ENCODE results near the gene ABCE1.
"Not testable (repeated sequence)": the region's sequence is repeated elsewhere in the genome, so short reads cannot be mapped to it uniquely, and the experiment has no call there.

Gene ABCE1

DNA sequence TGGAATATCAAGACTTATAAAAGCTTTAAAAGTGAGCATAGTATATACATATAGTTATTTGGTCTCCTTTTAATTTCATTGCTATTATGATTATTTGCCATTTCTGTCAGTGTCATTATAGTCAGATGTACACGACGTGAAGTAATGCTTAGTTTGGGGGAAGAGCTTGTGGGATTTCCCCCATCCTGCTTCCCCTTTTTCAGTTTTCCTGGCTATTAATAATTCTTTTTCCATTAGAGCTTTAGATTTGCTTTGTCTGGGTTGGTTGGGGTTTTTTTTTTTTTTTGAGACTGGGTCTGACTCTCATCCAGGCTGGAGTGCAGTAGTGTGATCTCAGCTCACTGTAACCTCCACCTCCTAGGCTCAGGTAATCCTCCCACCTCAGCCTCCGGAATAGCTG, 5.4 kb downstream of the ABCE1 start:
- no peak for DNase-seq

GRCh38 chr4:145107126-145107525, 9.0 kb downstream of the ABCE1 start:
- DNase-seq, result no peak

DNA sequence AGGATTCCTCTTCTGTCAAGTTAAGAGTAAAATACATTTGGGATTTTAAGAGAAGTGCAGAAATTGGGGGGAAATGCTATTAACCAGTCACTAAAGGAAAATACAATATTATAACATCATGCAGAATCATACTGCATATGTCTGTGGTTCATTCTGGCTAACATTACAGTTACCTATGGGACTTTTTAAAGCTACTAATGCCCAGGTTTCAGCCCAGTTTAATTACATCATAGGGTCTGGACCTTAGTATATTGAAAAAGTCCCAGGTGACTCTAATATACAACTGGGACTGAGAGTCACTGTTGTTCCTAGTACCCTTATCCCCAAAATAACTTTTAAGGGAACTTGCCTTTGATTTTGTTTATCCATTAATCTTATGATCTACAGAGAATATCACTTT, 10.0 kb downstream of the ABCE1 start:
- DNase-seq, result no peak

GRCh38 chr4:145125396-145125795, 27.3 kb downstream of the ABCE1 start:
- no peak for DNase-seq

GRCh38 chr4:145130130-145130529, 32.0 kb downstream of the ABCE1 start:
- DNase-seq, result no peak

DNA sequence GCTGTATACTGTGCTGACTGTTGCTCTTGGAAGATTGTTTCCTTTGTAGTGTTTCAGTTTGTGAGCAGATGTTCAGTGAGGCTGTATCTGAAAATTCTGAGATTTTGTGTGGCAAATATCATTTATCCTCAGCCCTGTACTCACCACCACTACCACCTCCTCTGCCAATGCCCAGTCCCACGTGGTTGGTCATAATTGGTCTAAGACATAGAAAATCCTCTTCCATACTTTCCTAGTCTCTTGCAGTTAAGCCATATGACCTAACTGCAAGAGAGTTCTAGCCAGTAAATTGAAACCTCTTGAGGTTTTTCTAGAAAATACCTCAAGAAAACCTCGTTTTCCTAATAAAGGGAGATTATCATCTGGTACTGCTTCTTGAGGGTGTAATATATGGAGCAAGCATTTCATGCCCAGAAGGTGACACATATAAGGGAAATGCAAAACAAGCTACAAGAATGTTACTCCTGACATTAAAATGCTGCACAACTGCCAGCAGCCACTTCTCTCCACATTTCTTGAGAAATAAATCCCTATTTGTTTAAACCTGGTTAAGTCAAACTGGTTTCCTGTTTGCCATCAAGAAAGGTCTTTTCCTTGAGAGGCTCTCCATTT, 32.8 kb downstream of the ABCE1 start:
- no peak for DNase-seq

DNA sequence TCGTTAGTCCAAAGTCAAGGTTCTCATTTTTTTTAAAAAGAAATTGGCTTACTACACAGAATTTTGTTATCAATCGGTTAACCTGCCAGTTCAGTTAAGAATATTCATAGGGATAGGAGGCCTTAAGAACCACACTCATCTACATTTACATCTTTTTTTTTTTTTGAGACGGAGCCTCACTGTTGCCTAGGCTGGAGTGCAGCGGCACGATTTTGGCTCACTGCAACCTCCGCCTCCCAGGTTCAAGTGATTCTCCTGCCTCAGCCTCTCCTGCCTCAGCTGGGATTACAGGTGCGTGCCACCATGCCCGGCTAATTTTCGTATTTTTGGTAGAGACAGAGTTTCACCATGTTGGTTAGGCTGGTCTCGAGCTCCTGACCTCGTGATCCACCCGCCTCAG, 33.7 kb downstream of the ABCE1 start:
- DNase-seq, result no peak

DNA sequence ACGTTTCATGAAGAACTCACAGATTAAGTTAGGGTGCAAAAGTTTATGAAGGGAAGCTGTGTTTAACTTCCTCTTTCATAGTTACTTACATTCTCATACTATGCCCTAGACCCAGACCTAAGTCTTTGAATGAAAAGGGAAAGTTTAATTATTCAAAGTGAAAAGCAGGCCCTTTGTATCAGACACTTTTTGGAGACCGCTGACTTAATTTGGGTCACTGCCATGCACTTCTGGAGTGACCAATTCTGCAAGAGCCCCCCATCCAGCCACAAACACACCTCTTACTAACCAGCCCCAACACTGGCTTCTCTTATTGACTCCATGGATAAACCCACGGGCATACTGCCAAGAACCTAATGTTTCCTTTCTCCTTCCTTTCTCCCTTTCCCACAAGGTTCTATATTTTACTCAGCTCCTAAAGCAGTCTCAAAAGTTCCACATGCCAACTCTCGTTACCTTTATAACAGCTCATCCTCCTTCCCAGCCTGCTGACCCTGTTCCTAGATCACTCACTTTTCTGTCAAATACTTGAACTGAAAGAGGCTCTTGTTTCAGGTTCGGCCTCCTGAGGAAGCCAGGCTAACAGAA, 34.5 kb downstream of the ABCE1 start:
- no peak for DNase-seq

DNA sequence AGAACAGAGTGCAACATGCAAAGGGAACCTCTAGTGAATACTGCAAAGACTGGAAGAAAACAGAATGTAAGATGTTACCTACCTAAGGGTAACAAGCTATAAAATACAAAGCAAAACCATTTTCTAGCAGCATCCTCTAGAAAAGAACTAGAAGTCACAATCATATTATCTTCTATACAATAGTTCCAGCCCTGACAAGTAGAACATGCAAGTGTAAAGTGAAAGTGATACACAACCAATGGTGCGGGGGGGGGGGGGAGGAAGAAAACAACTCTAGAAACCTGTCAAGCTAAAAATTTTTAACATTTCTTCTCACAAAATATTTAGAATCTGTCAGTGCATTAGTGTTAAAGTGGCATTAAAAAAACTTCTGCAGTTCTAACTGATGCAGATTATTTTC, 38.1 kb downstream of the ABCE1 start:
- DNase-seq, result not testable (repeated sequence)

DNA sequence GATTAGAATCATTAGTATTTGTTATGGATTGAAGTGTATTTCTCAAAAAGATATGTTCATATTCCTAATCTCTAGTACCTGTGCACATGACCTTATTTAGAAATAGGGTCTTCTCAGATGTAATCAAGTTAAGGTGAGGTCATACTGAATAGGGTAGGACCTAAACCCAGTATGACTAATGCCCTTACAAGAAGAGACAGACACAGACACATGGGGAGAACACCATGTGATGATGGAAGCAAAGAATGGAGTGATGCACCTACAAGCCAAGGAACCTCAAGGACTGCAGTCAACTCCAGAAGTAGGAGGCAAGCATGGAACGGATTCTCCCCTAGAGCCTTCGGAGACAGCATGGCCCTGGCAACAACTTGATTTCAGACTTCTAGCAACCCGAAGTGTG, 50.9 kb downstream of the ABCE1 start:
- DNase-seq, result no peak

GRCh38 chr4:145153181-145153903, 55.2 kb downstream of the ABCE1 start:
- DNase-seq, result no peak

DNA sequence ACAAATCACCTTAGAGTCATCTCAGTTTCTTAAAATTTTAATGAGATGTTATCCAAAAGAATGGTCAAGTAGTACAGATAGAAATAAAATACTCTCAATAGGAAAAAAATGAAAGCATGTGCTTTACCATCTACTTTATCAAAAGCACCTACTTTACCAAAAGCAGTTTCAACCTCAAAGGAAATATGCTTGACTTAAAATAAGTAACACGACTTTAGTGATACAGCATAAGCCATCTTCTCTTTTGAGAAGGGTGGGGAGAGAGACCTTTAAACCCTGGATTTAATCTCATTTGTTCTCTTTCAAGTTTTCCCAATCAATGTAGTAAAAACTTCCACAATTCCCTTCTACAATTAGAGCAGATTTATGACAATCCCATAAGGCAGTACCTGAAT, 55.8 kb downstream of the ABCE1 start:
- no peak for DNase-seq

- DNase-seq, result no peak
These were observed 56.5 kb downstream of the ABCE1 start for GRCh38 chr4:145154573-145154972.

- no peak for DNase-seq
These were observed 57.3 kb downstream of the ABCE1 start for GRCh38 chr4:145155268-145155870.

DNA sequence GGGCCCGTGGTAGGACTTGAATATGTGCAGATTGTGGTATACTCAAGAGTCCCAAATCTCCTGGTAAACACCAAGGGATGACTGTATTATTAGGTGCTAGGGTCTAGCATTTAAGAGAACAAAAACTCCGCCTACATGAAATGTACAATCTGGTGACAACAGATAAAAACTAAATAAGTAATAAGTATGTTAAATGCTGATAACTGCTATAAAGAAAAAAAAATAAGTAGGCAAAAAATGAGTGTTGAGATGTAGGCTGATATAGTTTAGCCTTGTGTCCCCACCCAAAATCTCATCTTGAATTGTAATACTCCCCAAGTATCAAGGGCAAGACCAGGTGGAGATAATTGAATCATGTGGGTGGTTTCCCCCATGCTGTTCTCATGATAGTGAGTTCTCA, 58.9 kb downstream of the ABCE1 start:
- DNase-seq, result no peak

GRCh38 chr4:145161549-145161948, 63.4 kb downstream of the ABCE1 start:
- no peak for DNase-seq

DNA sequence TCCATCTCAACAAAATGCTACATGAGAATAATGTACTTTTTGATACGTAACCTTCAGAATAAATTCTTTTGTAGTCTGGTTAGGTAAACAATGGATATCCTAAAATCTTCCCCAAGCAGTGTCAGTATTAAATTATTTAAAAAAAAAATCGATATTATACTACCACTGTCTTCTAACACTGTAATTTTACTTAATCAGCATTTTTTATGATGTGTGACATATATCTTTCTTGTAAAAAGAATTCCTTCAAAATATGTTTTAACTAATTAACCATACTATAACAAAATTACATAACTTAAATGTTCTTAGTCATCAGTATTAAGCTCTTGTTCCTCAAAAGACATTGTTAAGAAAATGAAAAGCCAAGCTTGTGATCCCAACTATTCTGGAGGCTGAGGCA, 69.8 kb downstream of the ABCE1 start:
- no peak for DNase-seq

DNA sequence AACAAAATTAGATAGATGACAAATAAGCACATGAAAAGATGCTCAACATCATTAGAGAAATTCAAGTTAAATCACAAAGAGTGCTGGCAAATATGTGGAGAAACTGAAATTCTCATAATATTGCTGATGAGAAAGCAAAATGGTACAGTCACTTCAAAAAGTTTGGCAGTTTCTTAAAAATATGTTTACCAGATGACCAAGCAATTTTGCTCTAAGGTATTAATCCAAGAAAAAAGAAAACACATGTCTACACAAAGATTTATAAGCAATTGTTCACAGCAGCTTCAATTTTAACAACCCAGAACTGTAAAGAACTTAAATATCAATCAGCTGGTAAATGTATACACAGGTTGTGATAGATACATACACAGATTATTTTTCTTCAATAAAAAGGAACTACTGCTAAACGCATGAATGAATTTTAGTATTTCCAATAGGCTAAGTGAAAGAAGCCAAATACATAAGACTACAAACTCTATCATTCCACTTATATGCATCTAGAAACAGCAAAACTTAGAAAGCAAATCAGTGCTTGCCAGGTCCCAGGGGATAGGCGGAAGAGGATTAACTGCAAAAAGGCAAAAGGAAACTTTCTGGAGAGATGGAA, 70.6 kb downstream of the ABCE1 start:
- no peak for DNase-seq

DNA sequence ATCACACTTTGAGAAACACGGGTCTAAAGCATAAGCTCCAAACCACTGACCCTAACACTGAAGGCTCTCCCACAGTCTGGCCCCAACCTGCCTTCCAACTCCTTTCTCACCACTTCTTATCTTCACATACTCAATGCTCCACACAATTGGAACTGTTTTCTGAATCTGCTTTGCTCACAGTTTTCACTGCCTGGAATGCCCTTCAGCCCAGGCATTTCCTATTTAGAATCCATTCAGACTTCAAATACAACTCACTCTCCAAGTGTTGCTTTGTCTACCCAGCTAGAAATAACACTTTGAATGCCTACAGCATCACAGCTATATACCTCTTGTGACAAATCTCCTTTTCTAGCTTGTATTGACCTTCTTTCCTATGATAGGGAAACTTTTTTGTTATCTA, 72.1 kb downstream of the ABCE1 start:
- DNase-seq, result no peak

DNA sequence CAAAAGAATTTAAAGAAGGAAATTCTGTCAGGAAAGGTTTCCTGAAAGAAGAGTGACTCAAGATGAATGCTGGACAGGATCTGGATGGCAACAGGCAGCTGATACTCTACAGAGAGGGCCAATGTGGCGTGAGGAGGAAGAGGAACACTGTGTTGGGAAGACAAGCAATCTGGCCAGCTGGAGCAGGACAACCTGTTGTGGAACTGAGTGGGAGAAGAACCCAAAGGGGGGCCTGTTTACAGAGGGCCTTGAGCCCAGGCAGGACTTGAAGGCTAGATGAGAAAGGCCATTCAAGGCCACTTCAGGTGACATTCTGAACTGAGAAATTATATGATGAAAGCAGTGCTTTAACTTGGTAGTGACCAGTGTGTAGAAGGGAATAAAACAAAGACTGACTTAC, 73.8 kb downstream of the ABCE1 start:
- no peak for DNase-seq

GRCh38 chr4:145176641-145177432, 78.7 kb downstream of the ABCE1 start:
- DNase-seq, result no peak

DNA sequence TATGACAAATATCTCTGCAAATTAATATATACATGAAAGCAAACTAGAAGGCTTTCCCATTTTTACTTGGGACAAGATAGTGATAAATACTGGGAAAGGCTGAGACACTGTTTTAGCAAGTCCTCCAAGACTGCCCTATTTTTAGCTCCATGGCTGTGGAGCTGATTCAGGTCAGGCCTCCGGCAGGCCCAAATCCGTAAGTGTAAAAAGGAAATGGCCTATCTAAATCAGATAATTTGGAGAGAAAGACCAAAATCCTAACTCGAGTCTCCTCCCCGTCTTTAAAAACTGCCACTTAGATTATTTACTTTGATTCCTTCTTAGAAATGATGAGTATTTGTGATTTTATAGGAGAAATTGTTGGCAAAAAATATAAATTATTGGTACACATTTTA, 79.4 kb downstream of the ABCE1 start:
- no peak for DNase-seq

Data from activated naive CD4-positive, alpha-beta T cell (primary cell).